ENCODE data around the gene PTPRS. TPM values are rescaled to one million over a fixed set of nuclear protein-coding genes. Genes with fewer than 3 reads are reported as not detected.
"Not testable (repeated sequence)": the region's sequence is repeated elsewhere in the genome, so short reads cannot be mapped to it uniquely, and the experiment has no call there.

The PTPRS gene
- total RNA-seq, 1 donor from 2014 or later, result 166 TPM

GRCh38 chr19:5332501-5332900 lies 8.1 kb downstream of the PTPRS start:
- DNase-seq, result no peak

DNA sequence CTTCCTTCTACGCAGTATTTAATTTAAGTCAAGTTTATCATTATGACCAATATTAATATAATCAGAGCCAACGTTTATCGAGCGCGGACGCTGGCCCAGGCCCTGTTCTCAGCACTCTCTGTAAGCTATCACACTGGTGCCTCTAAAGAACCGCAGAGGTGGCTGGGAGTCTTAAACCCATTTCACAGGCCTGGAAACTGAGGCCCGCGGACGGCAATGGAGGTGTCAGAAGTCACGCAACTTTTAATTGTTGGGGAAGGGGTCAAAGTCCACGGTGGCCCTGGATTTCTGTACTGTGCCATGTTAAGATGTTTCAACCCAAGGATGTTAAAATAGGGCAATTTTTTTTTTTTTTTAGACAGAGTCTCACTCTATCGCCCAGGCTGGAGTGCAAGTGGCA lies 8.8 kb downstream of the PTPRS start:
- DNase-seq, result no peak

- DNase-seq, result no peak
Observed at GRCh38 chr19:5330307-5330720, 10.3 kb downstream of the PTPRS start.

DNA sequence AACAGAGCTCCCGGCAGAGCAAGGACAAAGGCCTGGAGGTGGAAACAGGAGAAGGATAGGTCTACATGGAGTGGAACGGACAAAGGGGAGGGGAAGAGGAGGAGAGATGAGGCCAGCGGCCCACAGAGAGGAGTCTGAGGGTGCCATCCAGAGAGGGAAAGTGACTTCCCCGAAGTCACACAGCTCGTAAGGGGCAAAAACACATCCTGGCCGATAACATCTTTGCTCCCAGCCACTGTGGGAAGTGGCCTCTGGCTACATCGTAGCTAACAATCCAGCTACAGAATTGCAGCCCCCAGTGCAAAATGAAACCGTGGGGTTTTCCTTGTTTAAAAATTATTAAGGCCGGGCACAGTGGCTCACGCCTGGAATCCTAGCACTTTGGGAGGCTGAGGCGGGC lies 11.5 kb downstream of the PTPRS start:
- no peak for DNase-seq

- not testable (repeated sequence) for DNase-seq
Observed at GRCh38 chr19:5328407-5328806, 12.2 kb downstream of the PTPRS start.

GRCh38 chr19:5326986-5327623 lies 13.5 kb downstream of the PTPRS start:
- no peak for DNase-seq

DNA sequence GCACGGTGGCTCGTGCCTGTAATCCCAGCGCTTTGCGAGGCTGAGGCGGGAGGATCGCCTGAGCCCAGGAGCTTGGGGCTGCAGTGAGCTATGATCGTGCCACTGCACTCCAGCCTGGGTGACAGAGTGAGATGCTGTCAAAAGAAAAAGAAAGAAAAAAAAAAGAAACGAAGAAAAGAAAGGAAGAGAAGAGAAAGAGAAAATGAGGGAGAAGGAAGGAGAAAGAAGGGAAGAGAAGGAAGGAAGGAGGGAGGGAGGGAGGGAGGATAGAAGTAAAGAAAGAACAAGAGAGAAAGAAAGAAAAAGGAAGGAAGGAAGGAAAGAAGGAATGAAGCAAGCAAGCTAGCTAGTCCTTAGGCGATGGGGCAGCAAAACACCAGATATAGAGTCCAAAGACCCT lies 14.1 kb downstream of the PTPRS start:
- no peak for DNase-seq

DNA sequence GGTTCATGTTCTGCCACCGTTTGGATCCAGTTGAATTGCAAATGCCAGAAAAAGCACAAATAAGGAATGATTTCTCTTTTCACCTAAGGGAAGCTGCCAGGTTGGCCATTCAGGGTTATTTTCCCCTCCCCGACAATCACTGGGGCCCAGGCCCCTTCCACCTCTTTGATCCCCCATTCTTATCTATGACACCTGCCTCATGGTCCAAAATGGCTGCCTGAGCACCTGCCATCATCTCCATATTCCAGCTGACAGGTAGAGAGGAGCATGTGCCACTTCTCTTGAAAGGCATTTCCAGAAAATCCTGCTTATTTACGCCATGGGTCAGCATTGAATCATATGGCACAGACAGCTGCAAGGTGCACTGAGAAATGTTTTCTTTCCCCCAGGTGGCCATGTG lies 15.7 kb downstream of the PTPRS start:
- no peak for DNase-seq

GRCh38 chr19:5323475-5323811 lies 17.2 kb downstream of the PTPRS start:
- no peak for DNase-seq

DNA sequence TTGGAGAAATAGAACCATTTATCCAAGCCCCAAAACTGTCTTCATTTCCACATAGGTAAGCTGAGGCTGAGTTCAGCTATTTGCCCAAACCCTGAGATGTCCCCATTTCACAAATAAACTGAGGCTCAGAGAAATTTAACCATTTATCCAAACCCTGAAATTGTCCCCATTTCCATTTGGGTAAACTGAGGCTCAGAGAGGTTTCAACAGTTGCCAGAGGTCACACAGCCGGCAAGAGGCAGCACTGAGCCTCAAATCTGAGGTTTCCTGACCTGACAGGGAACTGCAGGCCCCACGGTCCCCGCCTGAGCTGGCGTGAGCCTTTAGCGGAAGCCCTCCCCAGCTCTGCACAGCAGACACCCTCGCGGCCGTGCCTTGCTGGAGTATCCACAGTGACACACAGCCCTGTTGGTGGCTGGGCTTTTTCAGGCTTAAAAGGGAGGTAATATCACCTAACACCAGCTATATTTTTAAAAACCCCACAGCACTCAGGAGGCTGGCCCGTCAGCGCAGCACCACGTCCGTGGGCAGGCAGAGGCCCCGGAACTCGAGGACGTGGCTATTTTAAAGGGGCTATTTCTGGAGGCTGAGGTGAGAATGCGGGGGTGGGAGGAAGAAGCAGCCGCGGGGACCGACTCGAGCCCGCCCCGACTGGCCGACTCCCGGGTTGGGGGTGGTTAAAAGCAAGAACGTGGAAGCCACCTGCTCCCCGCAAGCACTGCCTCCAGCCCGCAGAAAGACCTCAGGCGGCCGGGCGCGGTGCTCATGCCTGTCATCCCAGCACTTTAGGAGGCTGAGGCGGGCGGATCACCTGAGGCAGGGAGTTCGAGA lies 18.5 kb downstream of the PTPRS start:
- peak; percentile 37 for DNase-seq

DNA sequence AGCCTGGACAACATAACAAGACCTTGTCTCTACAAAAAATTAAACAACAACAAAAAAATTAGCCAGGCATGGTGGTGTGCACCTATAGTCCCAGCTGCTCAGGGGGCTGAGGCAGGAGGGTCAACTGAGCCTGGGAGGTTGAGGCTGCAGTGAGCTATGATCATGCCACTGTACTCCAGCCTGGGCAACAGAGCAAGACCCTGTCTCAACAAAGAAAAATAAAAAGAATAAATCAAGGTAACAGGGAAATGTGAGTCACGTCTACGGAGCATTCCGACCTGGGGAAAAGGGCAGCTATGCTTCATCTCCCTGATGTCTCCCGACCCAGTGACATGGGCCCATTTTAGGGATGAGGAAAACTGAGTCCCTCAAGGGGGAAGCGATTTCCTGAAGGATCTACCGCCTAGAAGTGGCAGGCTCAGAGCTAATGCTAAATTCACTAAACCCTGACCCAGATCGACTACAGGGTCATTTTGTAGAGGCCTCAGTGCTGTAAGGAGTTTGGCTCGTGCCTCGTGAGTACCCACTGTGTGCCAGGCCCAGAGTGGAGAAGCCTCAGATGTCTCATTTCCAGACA lies 19.5 kb downstream of the PTPRS start:
- no peak for DNase-seq

DNA sequence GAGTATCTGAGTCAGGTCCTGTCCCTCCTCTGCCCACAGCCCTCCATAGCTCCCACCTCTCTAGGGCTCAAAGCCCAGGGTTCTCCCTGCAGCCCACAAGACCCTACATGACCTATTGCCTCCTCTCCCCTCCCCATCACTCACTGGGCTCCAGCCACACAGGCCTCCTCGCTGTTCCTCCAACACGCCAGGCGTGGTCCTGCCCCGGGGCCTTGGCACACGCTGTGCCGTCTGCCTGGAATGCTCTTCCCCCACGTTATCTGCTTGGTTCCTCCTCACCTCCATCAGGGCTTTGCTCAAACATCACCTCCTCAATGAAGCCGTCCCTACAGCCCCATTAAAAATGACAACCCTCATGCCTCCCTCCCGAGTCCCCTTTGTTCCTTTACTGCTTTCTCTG lies 21.1 kb downstream of the PTPRS start:
- DNase-seq, result no peak

- DNase-seq, result no peak
Observed at GRCh38 chr19:5318306-5318705, 22.3 kb downstream of the PTPRS start.

GRCh38 chr19:5317321-5317720 lies 23.3 kb downstream of the PTPRS start:
- DNase-seq, result no peak

- no peak for DNase-seq
Observed at GRCh38 chr19:5316138-5316537, 24.5 kb downstream of the PTPRS start.

DNA sequence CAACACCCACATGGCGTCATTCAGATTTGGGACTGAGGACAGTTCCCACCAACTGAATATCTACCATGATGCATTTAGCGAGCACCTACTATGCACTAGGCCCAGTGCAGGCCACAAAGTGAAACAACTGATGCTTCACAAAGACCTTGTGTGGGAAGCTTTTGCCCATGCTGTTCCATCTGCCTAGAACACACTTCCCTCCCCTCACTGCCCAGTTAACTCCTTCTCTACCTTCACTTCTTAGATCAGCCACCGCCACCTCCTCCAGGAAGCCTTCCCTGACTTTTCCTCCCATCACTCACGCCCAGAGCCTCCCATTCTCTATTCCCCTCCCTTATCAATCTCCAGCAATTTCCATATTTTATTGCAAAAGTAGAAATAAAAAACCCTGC lies 25.7 kb downstream of the PTPRS start:
- no peak for DNase-seq

DNA sequence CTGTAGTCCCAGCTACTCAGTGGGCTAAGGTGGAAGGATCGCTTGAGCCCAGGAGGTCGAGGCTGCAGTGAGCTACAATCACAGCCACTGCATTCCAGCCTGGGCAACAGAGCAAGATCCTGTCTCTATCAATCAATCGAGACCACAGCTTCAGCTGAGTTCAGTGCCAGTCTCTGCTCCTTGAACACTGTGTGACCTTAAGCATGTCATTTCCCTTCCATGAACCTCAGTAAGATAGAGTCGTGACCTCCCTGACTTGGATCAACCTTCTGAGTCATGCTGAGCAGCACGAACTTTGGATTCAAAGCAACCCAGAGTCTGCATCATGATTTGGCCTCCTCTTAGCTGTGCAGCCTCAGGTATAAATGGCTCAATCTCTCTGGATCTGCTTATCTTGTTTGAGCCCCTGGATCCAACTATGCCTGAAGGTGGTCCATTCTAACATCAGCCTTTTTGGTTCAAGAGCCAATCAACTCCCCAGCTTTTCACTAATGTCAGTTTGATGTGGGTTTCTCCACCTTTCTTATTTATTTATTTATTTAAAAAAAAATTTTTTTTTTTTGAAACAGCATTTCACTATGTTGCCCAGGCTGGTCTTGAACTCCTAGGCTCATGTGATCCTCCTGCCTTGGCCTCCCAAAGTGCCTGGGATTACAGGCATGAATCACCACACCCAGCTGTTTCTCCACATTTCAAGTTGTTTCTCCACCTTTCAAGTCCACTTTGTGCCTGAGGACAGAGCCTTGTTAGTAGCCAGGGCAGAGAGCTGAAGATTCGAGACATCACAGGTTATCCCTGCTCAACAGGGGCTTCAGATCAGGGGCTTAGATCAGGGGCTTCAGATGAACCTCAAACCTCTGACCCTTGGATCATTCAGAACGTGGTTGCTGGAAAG lies 26.4 kb downstream of the PTPRS start:
- no peak for DNase-seq

- DNase-seq, result no peak
Observed at GRCh38 chr19:5313307-5313706, 27.3 kb downstream of the PTPRS start.

GRCh38 chr19:5312058-5312457 lies 28.6 kb downstream of the PTPRS start:
- no peak for DNase-seq

- DNase-seq, result no peak
Observed at GRCh38 chr19:5309438-5310204, 31.0 kb downstream of the PTPRS start.

DNA sequence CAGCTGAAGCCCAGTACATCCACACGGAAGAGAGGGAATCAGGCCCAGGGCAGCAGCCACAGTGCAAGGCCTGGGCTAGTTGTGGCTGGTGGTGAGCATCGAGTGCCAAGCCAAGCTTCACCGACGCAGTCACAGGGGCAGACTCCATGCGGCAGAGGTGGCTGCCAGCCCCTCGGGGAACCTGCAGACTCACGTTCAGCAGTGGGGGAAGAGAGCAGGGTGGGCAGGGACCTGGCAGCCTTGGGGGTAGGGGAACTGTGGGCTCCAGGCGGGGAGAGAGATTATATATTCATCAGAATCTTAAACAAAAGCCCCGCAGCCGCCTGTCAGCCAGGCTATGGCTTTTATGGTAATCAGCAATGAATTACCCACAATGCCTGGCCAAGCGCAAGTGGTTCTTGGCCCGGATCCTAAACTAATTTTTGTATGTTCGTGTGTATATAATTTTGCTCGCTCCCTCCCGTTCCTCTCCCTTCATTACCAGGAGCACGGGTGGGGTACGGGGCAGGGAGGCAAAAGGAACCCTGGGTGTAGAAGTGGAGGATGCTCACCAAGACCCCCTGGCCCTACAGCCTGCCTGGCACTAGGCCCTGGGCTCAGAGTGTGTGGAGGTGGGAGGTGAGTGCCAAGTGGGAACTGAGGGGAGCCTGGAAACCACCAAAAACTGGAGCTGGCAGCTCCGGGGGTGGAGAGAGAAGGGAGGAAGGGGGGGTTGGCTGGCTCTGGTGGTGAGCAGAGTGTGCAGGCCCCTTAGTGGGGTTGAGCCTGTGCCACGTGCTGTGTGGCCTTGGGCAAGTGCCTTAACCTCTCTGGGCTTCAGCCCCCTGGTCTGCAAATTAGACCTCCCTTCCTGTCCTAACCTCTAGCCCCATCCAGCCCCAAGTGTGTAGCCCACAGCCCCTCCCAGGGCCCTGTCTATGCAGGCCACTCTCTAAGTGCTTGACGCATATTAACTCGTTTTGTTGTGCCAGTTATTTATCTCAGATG lies 31.9 kb downstream of the PTPRS start:
- DNase-seq, result peak; percentile 91
